ENCODE measurements around the gene GADL1.

DNA sequence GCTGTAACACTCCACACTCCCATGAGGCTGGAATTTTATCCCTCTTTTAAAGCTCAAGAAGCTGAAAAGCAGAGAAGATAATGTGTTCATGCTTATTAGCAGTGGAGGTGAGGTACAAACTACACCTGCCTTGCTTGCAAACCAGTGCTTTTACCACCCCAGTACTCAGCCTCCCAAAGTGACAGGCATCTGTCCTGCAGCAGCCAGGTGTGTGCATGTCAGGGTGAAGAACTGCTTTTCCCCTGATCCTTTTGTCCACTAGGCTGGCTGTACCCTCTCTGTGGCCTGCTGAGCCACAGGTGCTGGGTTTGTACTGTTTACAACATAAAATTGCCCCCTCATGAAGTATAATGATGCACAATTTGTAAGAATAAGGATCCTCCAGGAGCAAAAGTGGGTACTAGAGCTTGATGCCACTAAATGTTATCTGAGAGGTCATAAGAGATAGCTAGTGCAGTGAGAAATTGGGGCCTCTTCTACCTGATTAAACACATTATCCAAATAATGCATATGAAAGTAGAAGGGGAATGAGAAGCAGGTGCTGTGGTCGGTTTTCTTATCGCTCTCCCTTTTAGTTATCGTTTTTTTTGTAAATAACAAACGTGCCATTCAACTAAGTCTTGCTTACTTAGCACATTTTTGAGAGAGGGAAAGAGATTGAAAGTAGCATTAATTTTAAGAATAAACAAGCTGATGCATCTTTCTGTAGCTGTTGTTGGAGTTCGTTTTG, 39.2 kb upstream of the GADL1 start:
- TF ChIP-seq CTCF (IDR thresholded peaks at IDR 0.05; ENCODE audit: low read depth, low read length, poor library complexity, severe bottlenecking), result no peak
- no peak for TF ChIP-seq EZH2phosphoT487 (IDR thresholded peaks at IDR 0.05; ENCODE audit: borderline replicate concordance, low read length)

Data from DOHH2 (cell line).